GM12878 (cell line): ENCODE data around the gene TMEM163.

ENCODE experiments used
- BMI1 ChIP-seq: fragments of 450-650 bp; IDR thresholded peaks from 2 replicates; pipeline ENCODE4 v1.6.1; 2016; ENCODE audit warnings: mild to moderate bottlenecking, moderate library complexity, borderline replicate concordance
- CBX5 ChIP-seq: sonication (generic); IDR thresholded peaks from 2 replicates; pipeline ENCODE4 v1.6.1; 2016; ENCODE audit warnings: low read depth, moderate library complexity, mild to moderate bottlenecking, inconsistent platforms
- EGR1 ChIP-seq, 2 experiments: IDR thresholded peaks; 1 replicate in 1 of 2; 2 replicates in 1 of 2; pipeline ENCODE4 v1.6.1; 2011 to 2012; ENCODE audit warnings: low read depth in 2 of 2, low read length in 2 of 2, borderline replicate concordance in 1 of 2, mild to moderate bottlenecking in 1 of 2, moderate library complexity in 1 of 2
- NFYA ChIP-seq: IDR thresholded peaks from 2 replicates; pipeline ENCODE4 v1.6.1; 2011; ENCODE audit warnings: low read depth, mild to moderate bottlenecking, low read length, improper control_type of control experiment, borderline replicate concordance
- NR2F1 ChIP-seq: fragments of 450-650 bp; conservative IDR thresholded peaks from 2 replicates; pipeline ENCODE4 v1.6.1; 2017; ENCODE audit warnings: mild to moderate bottlenecking
- POLR2A ChIP-seq: IDR thresholded peaks from 2 replicates; pipeline ENCODE4 v1.6.1; 2011; ENCODE audit warnings: low read depth, mild to moderate bottlenecking, low read length
- POLR2AphosphoS5 ChIP-seq: IDR thresholded peaks from 2 replicates; pipeline ENCODE4 v1.6.1; 2011; ENCODE audit warnings: mild to moderate bottlenecking, low read length, inconsistent platforms
- ZNF207 ChIP-seq: fragments of 450-650 bp; IDR thresholded peaks from 2 replicates; pipeline ENCODE4 v1.6.1; 2014; ENCODE audit warnings: antibody characterized with exemption, mild to moderate bottlenecking, borderline replicate concordance
- ZNF274 ChIP-seq: IDR thresholded peaks from one replicate; pipeline ENCODE4 v1.8.0; 2011; ENCODE audit not compliant: insufficient read length, insufficient read depth
- TF ChIP-seq, protein P1 (sequence below), 3 experiments: IDR thresholded peaks in 2 of 3; conservative IDR thresholded peaks in 1 of 3; 2 replicates each; pipeline ENCODE4 v1.5.1; 2011; ENCODE audit warnings: low read depth in 3 of 3, low read length in 3 of 3, mild to moderate bottlenecking in 3 of 3, control low read depth in 2 of 3, moderate library complexity in 2 of 3, inconsistent platforms in 1 of 3, mixed read lengths in 1 of 3; ENCODE audit not compliant: control insufficient read depth in 2 of 3, insufficient read depth in 1 of 3; ENCODE audit errors: extremely low read depth in 1 of 3

DNA sequence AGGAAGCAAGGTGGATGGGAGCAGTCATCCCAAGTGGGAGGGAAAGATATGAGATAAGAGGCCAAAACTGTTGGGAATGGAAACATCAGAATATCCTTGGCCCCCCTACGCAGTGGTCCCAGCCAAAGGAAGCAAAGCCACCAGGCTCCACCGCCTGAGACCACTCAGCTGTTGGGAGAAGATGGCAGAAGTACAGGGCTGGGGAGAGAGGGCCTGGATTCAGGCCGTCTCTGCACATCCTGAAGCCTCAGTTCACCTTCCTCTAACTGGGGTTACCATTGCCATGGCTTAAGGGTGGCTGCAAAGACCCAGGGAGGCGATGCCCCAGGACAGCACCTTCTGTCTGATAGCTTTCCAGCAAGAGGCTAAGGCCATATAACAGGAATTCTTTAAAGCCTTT lies 271.1 kb downstream of the TMEM163 start:
- TF ChIP-seq EGR1 (IDR thresholded peaks at IDR 0.05; ENCODE audit: borderline replicate concordance in 1 of 2, low read depth in 2 of 2, low read length in 2 of 2) (no peak), ZNF274 (no peak), NR2F1 (no peak), POLR2A (no peak), POLR2AphosphoS5 (no peak), NFYA (no peak), ZNF207 (no peak), BMI1 (no peak), CBX5 (no peak)
- TF ChIP-seq, protein P1, sequence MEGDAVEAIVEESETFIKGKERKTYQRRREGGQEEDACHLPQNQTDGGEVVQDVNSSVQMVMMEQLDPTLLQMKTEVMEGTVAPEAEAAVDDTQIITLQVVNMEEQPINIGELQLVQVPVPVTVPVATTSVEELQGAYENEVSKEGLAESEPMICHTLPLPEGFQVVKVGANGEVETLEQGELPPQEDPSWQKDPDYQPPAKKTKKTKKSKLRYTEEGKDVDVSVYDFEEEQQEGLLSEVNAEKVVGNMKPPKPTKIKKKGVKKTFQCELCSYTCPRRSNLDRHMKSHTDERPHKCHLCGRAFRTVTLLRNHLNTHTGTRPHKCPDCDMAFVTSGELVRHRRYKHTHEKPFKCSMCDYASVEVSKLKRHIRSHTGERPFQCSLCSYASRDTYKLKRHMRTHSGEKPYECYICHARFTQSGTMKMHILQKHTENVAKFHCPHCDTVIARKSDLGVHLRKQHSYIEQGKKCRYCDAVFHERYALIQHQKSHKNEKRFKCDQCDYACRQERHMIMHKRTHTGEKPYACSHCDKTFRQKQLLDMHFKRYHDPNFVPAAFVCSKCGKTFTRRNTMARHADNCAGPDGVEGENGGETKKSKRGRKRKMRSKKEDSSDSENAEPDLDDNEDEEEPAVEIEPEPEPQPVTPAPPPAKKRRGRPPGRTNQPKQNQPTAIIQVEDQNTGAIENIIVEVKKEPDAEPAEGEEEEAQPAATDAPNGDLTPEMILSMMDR (IDR thresholded peaks at IDR 0.05 in 2 of 3, conservative IDR thresholded peaks at IDR 0.05 in 1 of 3; ENCODE audit: control insufficient read depth in 2 of 3, extremely low read depth in 1 of 3, insufficient read depth in 1 of 3, low read depth in 3 of 3, low read length in 3 of 3): no peak
